CD4-positive, alpha-beta T cell (primary cell): ENCODE data around the gene BRD3. TPM values are rescaled to one million over a fixed set of nuclear protein-coding genes. Genes with fewer than 3 reads are reported as not detected.

Source experiments
- ATAC-seq: fragments of 200-7000 bp; cut with Tn5 transposase; one replicate; pipeline ENCODE4 v1.10.0; 2022; ENCODE audit warnings: mild to moderate bottlenecking; ENCODE audit not compliant: poor library complexity
- CTCF ChIA-PET: fragments of 350-600 bp; sonication (Branson Sonifier 250); formaldehyde crosslinking; loops from one replicate; lab custom pipeline; 2021; ENCODE audit warnings: antibody characterized with exemption, inconsistent platforms; lab: Charles Lee
- POLR2A ChIA-PET: fragments of 350-600 bp; sonication (Branson Sonifier 250); formaldehyde crosslinking; loops from one replicate; lab custom pipeline; 2021; ENCODE audit warnings: antibody characterized with exemption, inconsistent platforms; lab: Charles Lee
- DNase-seq, 14 experiments: peaks; one replicate each; pipeline ENCODE4 v3.0.0-alpha.2; 2013 to 2020; ENCODE audit warnings: mixed read lengths in 2 of 14
- H3K27ac ChIP-seq, 2 donors: one replicate each; pipeline versions ENCODE4 v1.5.1 to v1.7.0; 2013; ENCODE audit warnings: low read length in 2 of 2, low read depth in 1 of 2, mild to moderate bottlenecking in 1 of 2
- H3K27me3 ChIP-seq, 2 experiments: 1 replicate in 1 of 2; 2 replicates in 1 of 2; pipeline versions ENCODE4 v1.6.1 to v1.7.0; 2013; ENCODE audit warnings: low read length in 2 of 2, control low read depth in 1 of 2, mild to moderate bottlenecking in 1 of 2, moderate library complexity in 1 of 2; ENCODE audit not compliant: insufficient read depth in 2 of 2, control insufficient read depth in 1 of 2
- H3K36me3 ChIP-seq: one replicate; pipeline ENCODE4 v1.6.1; 2013; ENCODE audit warnings: low read length, control low read depth; ENCODE audit not compliant: insufficient read depth
- H3K4me1 ChIP-seq: one replicate; pipeline ENCODE4 v1.6.1; 2013; ENCODE audit warnings: low read length, control low read depth; ENCODE audit not compliant: insufficient read depth
- H3K4me3 ChIP-seq: one replicate; pipeline ENCODE4 v1.5.1; 2013; ENCODE audit warnings: mild to moderate bottlenecking, low read length, moderate library complexity
- H3K9me3 ChIP-seq, 2 experiments: 1 replicate in 1 of 2; 2 replicates in 1 of 2; pipeline versions ENCODE4 v1.6.1 to v1.7.0; 2013; ENCODE audit warnings: low read length in 2 of 2, mild to moderate bottlenecking in 2 of 2, control low read depth in 1 of 2, moderate library complexity in 1 of 2; ENCODE audit not compliant: control insufficient read depth in 1 of 2, insufficient read depth in 1 of 2
- H3K27ac Mint-ChIP-seq: one replicate; pipeline ENCODE4 v1.8.0; 2020; ENCODE audit warnings: mixed read lengths
- H3K27me3 Mint-ChIP-seq: one replicate; pipeline ENCODE4 v1.8.0; 2021; ENCODE audit warnings: mixed read lengths
- H3K36me3 Mint-ChIP-seq: one replicate; pipeline ENCODE4 v1.8.0; 2021; ENCODE audit warnings: low read depth, mixed read lengths
- H3K4me1 Mint-ChIP-seq: one replicate; pipeline ENCODE4 v1.8.0; 2021; ENCODE audit warnings: low read depth, mixed read lengths
- H3K4me3 Mint-ChIP-seq: one replicate; pipeline ENCODE4 v1.8.0; 2020; ENCODE audit warnings: mild to moderate bottlenecking, mixed read lengths
- H3K9me3 Mint-ChIP-seq: one replicate; pipeline ENCODE4 v1.8.0; 2020; ENCODE audit warnings: mixed read lengths
- CTCF ChIP-seq: fragments of 200-600 bp; IDR thresholded peaks from one replicate; pipeline ENCODE4 v1.8.0; 2022; ENCODE audit warnings: antibody characterized with exemption, mild to moderate bottlenecking
- intact Hi-C, 2 experiments: fragments of 100-400 bp; cut with DNase I in 1 of 2; cut with micrococcal nuclease in 1 of 2; formaldehyde crosslinking; loops; one replicate each; pipeline versions ENCODE4 v1.15.1 to v1.9.0; 2023 to 2025; cut with DNase I, micrococcal nuclease
- total RNA-seq, 174 experiments: library from RNA in 2 of 174; stranded (reverse) in 2 of 174; gene quantifications; one replicate each; pipeline ENCODE4 v1.2.3 and lab custom pipeline; 2021 to 2026

Gene BRD3
- total RNA-seq, 2 experiments from 2014 or later, result 26.7 to 29.0 TPM

- CTCF ChIA-PET, result no interaction called here
- H3K27me3 Mint-ChIP-seq, result no peaks in the 10 kb centered on the region
- intact Hi-C loops, result no loop called here
These were observed 28.2 kb downstream of the BRD3 start for GRCh38 chr9:134039386-134040175.

GRCh38 chr9:134037641-134038040 lies 30.2 kb downstream of the BRD3 start:
- peaks cover 89% of the 10 kb centered on the region for H3K36me3 Mint-ChIP-seq
- H3K27me3 ChIP-seq, result no peaks in the 10 kb centered on the region
- DNase-seq, result no peak
- H3K4me3 Mint-ChIP-seq, result no peak overlapping the region
- H3K36me3 ChIP-seq, result peaks cover 72% of the 10 kb centered on the region
- H3K27ac Mint-ChIP-seq, result no peak overlapping the region
- H3K27ac ChIP-seq, result no peak overlapping the region
- intact Hi-C loops, result no loop called here
- ChIA-PET POLR2A (interaction anchor here (0.7 kb wide), 1 partner anchor 12 kb away, joined by 3 read pairs; the partner anchor contains the start of gene BRD3OS), CTCF (no interaction called here)
- H3K9me3 Mint-ChIP-seq, result no peaks in the 10 kb centered on the region
- no peaks in the 10 kb centered on the region for H3K4me1 ChIP-seq
- no peak for ATAC-seq
- no peak for TF ChIP-seq CTCF
- H3K27me3 Mint-ChIP-seq, result no peaks in the 10 kb centered on the region
- H3K4me3 ChIP-seq, result no peak overlapping the region
- H3K4me1 Mint-ChIP-seq, result no peaks in the 10 kb centered on the region
- peaks cover 11 to 32% of the 10 kb centered on the region in 2 experiments for H3K9me3 ChIP-seq

More at GRCh38 chr9:134039386-134040175, 28.2 kb downstream of the BRD3 start:
- H3K4me1 ChIP-seq, result no peaks in the 10 kb centered on the region
- Mint-ChIP-seq H3K36me3 (peaks cover 94% of the 10 kb centered on the region), H3K4me1 (no peaks in the 10 kb centered on the region), H3K9me3 (no peaks in the 10 kb centered on the region), H3K27ac (no peak overlapping the region), H3K4me3 (no peak overlapping the region)
- no peak for DNase-seq
- H3K27me3 ChIP-seq, result no peaks in the 10 kb centered on the region
- peaks cover 11 to 32% of the 10 kb centered on the region in 2 experiments for H3K9me3 ChIP-seq
- POLR2A ChIA-PET, result no interaction called here
- no peak overlapping the region for H3K27ac ChIP-seq
- no peak for TF ChIP-seq CTCF
- ATAC-seq, result no peak
- H3K4me3 ChIP-seq, result no peak overlapping the region
- peaks cover 56% of the 10 kb centered on the region for H3K36me3 ChIP-seq

- Mint-ChIP-seq H3K4me3 (no peak overlapping the region), H3K4me1 (no peaks in the 10 kb centered on the region), H3K27me3 (no peaks in the 10 kb centered on the region), H3K27ac (no peak overlapping the region), H3K9me3 (no peaks in the 10 kb centered on the region), H3K36me3 (peaks cover 76% of the 10 kb centered on the region)
- TF ChIP-seq CTCF, result no peak
- Histone ChIP-seq H3K9me3 (peaks cover 11 to 32% of the 10 kb centered on the region in 2 experiments), H3K27me3 (no peaks in the 10 kb centered on the region), H3K36me3 (peaks cover 71% of the 10 kb centered on the region), H3K4me3 (no peak overlapping the region), H3K4me1 (no peaks in the 10 kb centered on the region), H3K27ac (no peak overlapping the region)
- POLR2A ChIA-PET, result no interaction called here
- DNase-seq, result no peak
- intact Hi-C loops, result no loop called here
- CTCF ChIA-PET, result no interaction called here
- ATAC-seq, result no peak
These were observed 31.7 kb downstream of the BRD3 start for GRCh38 chr9:134036130-134036529.
